GM23248 (cell line): ENCODE data around the gene NFKBIB.

Experiments
- EZH2 ChIP-seq: fragments of 200-600 bp; sonication (generic); IDR thresholded peaks from 2 replicates; pipeline ENCODE4 v1.6.1; 2018; ENCODE audit warnings: antibody characterized with exemption, mild to moderate bottlenecking; ENCODE audit not compliant: insufficient read depth, poor library complexity, severe bottlenecking
- EZH2phosphoT487 ChIP-seq: fragments of 200-600 bp; sonication (generic); IDR thresholded peaks from 2 replicates; pipeline ENCODE4 v1.6.1; 2018; ENCODE audit warnings: antibody characterized with exemption, moderate library complexity, mild to moderate bottlenecking, low read depth; ENCODE audit not compliant: insufficient read depth

- TF ChIP-seq EZH2phosphoT487 (no peak), EZH2 (no peak)
Measured at GRCh38 chr19:38919837-38920601, 20.2 kb downstream of the NFKBIB start.
